ENCODE measurements around the gene SEBOX. TPM values are rescaled to one million over a fixed set of nuclear protein-coding genes. Genes with fewer than 3 reads are reported as not detected.

Gene SEBOX, protein sequence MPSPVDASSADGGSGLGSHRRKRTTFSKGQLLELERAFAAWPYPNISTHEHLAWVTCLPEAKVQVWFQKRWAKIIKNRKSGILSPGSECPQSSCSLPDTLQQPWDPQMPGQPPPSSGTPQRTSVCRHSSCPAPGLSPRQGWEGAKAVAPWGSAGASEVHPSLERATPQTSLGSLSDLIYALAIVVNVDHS
- total RNA-seq (not detected in 2 replicates), polyA plus RNA-seq (0.44 TPM in 1 of 2 replicates, not detected in the other)

DNA sequence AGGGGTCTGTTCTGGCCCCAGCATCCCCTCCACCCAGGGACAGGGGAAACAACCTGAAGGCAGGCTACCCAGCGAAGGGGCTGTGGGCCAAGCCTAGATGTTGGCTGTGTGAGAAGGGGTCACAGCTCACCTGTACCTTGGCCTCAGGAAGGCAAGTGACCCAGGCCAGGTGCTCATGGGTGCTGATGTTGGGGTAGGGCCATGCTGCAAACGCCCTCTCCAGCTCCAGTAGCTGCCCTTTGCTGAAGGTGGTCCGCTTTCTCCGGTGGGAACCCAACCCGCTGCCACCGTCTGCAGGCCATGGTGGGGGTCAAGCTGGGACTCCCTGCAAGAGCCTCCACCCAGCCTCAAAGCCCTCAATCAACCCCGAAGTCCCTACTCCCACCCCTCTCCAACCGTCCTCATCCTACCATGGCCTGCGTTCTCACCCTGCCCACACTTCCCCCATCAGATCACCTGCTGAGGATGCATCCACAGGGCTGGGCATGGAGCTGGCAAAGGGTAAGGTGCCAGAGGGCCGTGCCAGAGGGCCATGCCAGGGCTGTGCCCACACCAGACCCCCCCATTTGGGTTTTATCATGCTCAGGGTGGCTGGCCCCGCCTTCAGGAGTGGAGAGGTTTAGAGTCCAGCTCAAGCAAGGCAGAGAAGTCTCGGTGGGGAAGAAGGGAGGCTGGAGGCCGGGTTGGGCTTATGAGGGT lies at the start of gene SEBOX:
Gene SEBOX, minus strand, starts transcription at position 535 of the 699 bp plus-strand sequence. Its CDS starts 48 bp downstream, at position 487.
- DNase-seq (ENCODE audit: low read depth in 1 of 2, low spot score in 1 of 2), result no peak
- TF ChIP-seq, protein P1, sequence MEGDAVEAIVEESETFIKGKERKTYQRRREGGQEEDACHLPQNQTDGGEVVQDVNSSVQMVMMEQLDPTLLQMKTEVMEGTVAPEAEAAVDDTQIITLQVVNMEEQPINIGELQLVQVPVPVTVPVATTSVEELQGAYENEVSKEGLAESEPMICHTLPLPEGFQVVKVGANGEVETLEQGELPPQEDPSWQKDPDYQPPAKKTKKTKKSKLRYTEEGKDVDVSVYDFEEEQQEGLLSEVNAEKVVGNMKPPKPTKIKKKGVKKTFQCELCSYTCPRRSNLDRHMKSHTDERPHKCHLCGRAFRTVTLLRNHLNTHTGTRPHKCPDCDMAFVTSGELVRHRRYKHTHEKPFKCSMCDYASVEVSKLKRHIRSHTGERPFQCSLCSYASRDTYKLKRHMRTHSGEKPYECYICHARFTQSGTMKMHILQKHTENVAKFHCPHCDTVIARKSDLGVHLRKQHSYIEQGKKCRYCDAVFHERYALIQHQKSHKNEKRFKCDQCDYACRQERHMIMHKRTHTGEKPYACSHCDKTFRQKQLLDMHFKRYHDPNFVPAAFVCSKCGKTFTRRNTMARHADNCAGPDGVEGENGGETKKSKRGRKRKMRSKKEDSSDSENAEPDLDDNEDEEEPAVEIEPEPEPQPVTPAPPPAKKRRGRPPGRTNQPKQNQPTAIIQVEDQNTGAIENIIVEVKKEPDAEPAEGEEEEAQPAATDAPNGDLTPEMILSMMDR (IDR thresholded peaks at IDR 0.05; ENCODE audit: low read depth, low read length), result no peak

DNA sequence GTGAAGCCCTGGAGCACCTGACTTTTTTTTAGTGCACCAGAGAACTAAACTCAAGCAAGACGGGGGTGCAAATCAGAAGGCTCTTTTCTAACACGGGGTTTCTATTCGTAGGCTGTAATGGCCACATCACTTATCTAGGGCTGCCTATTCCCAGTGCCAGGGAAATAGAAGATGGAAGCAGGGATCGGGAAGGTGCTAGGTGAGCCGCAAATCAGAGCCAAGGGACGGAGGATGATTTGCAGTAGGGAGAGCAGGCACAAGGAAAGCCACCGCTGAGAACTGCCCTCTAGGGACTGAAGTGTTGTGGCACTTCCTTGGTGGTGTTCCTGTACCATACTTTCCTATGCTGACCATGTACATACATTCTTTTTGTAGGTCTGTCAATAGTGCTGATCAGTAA lies 48.8 kb upstream of the SEBOX start:
- no peaks in the 10 kb centered on the region for H3K4me1 ChIP-seq (ENCODE audit: low read depth)
- H3K36me3 ChIP-seq, result no peaks in the 10 kb centered on the region
- H3K4me3 ChIP-seq, result no peak overlapping the region
- DNase-seq (ENCODE audit: low read depth in 1 of 2, low spot score in 1 of 2), result no peak
- TF ChIP-seq, protein P1 (IDR thresholded peaks at IDR 0.05; ENCODE audit: low read depth, low read length), result no peak
- no peak overlapping the region for H3K27ac ChIP-seq
- H3K9me3 ChIP-seq (ENCODE audit: low read depth), result no peaks in the 10 kb centered on the region
- no peaks in the 10 kb centered on the region for H3K27me3 ChIP-seq

More for the DNA sequence above, at the start of gene SEBOX:
- Histone ChIP-seq H3K27me3 (no peaks in the 10 kb centered on the region), H3K4me1 (ENCODE audit: low read depth) (no peaks in the 10 kb centered on the region), H3K4me3 (no peak within 1 kb of the TSS), H3K27ac (no peak within 1 kb of the TSS), H3K36me3 (peaks cover 28% of the 10 kb centered on the region), H3K9me3 (ENCODE audit: low read depth) (no peaks in the 10 kb centered on the region)

DNA sequence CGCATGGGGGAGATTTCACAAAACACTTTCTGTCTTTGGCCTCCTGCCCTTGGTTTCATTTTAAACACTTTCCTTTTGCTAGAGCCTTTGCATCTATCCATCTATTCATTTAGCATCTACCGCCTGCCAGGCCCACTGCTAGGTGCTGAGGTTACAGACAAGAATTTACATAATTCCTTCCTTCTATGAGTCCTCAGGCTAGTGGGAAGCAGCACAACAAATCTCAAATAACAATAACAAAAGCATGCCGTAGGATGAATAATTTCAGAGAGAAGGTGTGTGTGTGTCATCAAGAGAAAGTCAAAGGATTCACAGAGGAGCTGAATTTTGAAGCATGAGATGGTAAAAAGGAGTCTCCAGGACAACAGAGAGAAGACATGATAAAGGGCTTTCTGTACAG lies 47.1 kb upstream of the SEBOX start:
- H3K4me1 ChIP-seq (ENCODE audit: low read depth), result no peaks in the 10 kb centered on the region
- no peak overlapping the region for H3K27ac ChIP-seq
- DNase-seq (ENCODE audit: low read depth in 1 of 2, low spot score in 1 of 2), result no peak
- H3K4me3 ChIP-seq, result no peak overlapping the region
- no peaks in the 10 kb centered on the region for H3K9me3 ChIP-seq (ENCODE audit: low read depth)
- no peaks in the 10 kb centered on the region for H3K27me3 ChIP-seq
- TF ChIP-seq, protein P1 (IDR thresholded peaks at IDR 0.05; ENCODE audit: low read depth, low read length), result no peak
- H3K36me3 ChIP-seq, result no peaks in the 10 kb centered on the region

DNA sequence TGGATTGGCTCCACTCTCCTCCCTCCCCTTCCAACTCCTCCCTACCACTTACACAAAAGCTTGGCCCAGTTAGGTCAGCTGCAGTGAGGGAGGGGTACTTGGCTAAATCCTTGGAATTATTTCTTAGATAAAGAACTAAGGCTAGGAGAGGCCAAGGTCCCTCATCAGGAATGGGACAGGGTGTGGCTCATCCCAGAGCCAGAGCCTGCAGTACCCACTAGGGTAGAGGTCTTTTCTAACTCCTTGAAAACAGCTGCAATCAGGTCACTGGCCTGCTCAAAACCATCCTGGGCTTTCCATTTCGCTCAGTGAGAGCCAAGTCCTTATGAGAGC lies 42.9 kb upstream of the SEBOX start:
- Histone ChIP-seq H3K4me1 (ENCODE audit: low read depth) (no peaks in the 10 kb centered on the region), H3K27me3 (no peaks in the 10 kb centered on the region), H3K4me3 (no peak overlapping the region), H3K27ac (no peak overlapping the region), H3K9me3 (ENCODE audit: low read depth) (no peaks in the 10 kb centered on the region), H3K36me3 (no peaks in the 10 kb centered on the region)
- TF ChIP-seq, protein P1 (IDR thresholded peaks at IDR 0.05; ENCODE audit: low read depth, low read length), result no peak
- no peak for DNase-seq (ENCODE audit: low read depth in 1 of 2, low spot score in 1 of 2)

DNA sequence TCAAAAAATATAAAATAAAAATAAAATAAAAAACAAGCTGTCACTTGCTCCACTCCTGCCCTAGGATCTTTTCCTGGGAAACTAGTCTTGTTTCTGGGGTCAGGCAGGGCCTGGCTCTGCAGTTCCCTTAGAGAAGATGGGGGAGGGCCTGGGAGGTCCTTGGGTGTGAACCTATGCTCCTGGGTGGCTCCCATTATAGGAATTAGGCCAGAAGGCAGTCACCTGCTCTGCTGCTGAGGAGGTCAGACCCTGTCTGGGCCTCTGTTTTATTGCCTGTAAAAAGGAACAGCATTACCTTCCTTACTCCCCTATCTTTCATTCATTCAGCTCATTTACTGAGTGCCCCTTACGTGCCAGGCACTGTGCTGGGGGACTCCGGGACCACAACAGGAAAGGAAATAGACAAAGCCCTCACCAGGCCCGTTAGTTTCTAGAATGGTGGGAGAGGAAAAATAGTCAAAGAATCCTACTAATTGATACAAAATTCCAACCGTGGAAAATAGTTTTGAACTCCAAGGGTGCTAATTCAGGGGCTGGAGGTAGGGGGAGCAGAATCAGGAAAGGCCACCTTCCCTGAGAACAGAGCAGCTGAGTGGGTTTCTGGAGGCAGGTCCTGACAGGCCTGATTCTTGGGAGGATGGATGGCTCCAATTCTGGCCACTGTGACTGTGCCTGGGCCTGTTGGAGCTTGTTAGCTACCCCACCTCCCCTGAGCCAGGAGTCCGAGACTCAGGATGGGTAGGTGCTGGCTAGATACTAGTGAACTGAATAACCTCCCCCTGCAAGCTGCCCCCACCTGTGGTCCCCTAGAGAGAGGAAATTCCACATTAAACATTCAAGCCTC lies 42.4 kb upstream of the SEBOX start:
- DNase-seq (ENCODE audit: low read depth in 1 of 2, low spot score in 1 of 2), result peak in 1 of 2 donors; percentile 14
- H3K27ac ChIP-seq, result no peak overlapping the region
- H3K4me3 ChIP-seq, result no peak overlapping the region
- H3K9me3 ChIP-seq (ENCODE audit: low read depth), result no peaks in the 10 kb centered on the region
- H3K36me3 ChIP-seq, result no peaks in the 10 kb centered on the region
- no peaks in the 10 kb centered on the region for H3K4me1 ChIP-seq (ENCODE audit: low read depth)
- TF ChIP-seq, protein P1 (IDR thresholded peaks at IDR 0.05; ENCODE audit: low read depth, low read length), result no peak
- H3K27me3 ChIP-seq, result no peaks in the 10 kb centered on the region
